ENCODE data around the gene ST6GALNAC4. TPM values are rescaled to one million over a fixed set of nuclear protein-coding genes. Genes with fewer than 3 reads are reported as not detected.
"Not testable (repeated sequence)": the region's sequence is repeated elsewhere in the genome, so short reads cannot be mapped to it uniquely, and the experiment has no call there.

ST6GALNAC4 gene
- total RNA-seq, 1 donor from 2014 or later, result 25.6 TPM

GRCh38 chr9:127873223-127873691, 43.6 kb downstream of the ST6GALNAC4 start:
- no peak for DNase-seq (ENCODE audit: low spot score)
- Mint-ChIP-seq H3K9me3 (no peaks in the 10 kb centered on the region), H3K4me1 (ENCODE audit: low read depth) (no peaks in the 10 kb centered on the region), H3K4me3 (ENCODE audit: low read depth) (no peak overlapping the region), H3K36me3 (ENCODE audit: low read depth) (peaks cover 4% of the 10 kb centered on the region), H3K27ac (no peak overlapping the region), H3K27me3 (ENCODE audit: low read depth) (peaks cover 2% of the 10 kb centered on the region)
- intact Hi-C loops (cut with micrococcal nuclease), result no loop called here

GRCh38 chr9:127872369-127873222, 44.2 kb downstream of the ST6GALNAC4 start:
- no peak overlapping the region for H3K4me3 Mint-ChIP-seq (ENCODE audit: low read depth)
- H3K36me3 Mint-ChIP-seq (ENCODE audit: low read depth), result peaks cover 5% of the 10 kb centered on the region
- intact Hi-C loops (cut with micrococcal nuclease), result no loop called here
- H3K27me3 Mint-ChIP-seq (ENCODE audit: low read depth), result no peaks in the 10 kb centered on the region
- H3K4me1 Mint-ChIP-seq (ENCODE audit: low read depth), result no peaks in the 10 kb centered on the region
- no peak for DNase-seq (ENCODE audit: low spot score)
- no peaks in the 10 kb centered on the region for H3K9me3 Mint-ChIP-seq
- no peak overlapping the region for H3K27ac Mint-ChIP-seq

- Mint-ChIP-seq H3K4me1 (ENCODE audit: low read depth) (no peaks in the 10 kb centered on the region), H3K27me3 (ENCODE audit: low read depth) (no peaks in the 10 kb centered on the region), H3K9me3 (no peaks in the 10 kb centered on the region), H3K27ac (no peak overlapping the region), H3K4me3 (ENCODE audit: low read depth) (no peak overlapping the region), H3K36me3 (ENCODE audit: low read depth) (peaks cover 5% of the 10 kb centered on the region)
- DNase-seq (ENCODE audit: low spot score), result no peak
- intact Hi-C loops (cut with micrococcal nuclease), result loop anchor here (2.0 kb wide), 1 partner anchor 137 kb away; the partner anchor contains the start of gene TOR2A
Observed at GRCh38 chr9:127871531-127871930, 45.3 kb downstream of the ST6GALNAC4 start.

GRCh38 chr9:127870887-127871286, 46.0 kb downstream of the ST6GALNAC4 start:
- H3K36me3 Mint-ChIP-seq (ENCODE audit: low read depth), result peaks cover 5% of the 10 kb centered on the region
- no peak overlapping the region for H3K27ac Mint-ChIP-seq
- H3K27me3 Mint-ChIP-seq (ENCODE audit: low read depth), result no peaks in the 10 kb centered on the region
- no peak overlapping the region for H3K4me3 Mint-ChIP-seq (ENCODE audit: low read depth)
- peaks cover 1% of the 10 kb centered on the region for H3K4me1 Mint-ChIP-seq (ENCODE audit: low read depth)
- H3K9me3 Mint-ChIP-seq, result no peaks in the 10 kb centered on the region
- no peak for DNase-seq (ENCODE audit: low spot score)
- intact Hi-C loops (cut with micrococcal nuclease), result loop anchor here (2.0 kb wide), 1 partner anchor 136 kb away; the partner anchor contains the start of gene TOR2A

GRCh38 chr9:127870153-127870491, 46.7 kb downstream of the ST6GALNAC4 start:
- not testable (repeated sequence) for H3K4me1 Mint-ChIP-seq (ENCODE audit: low read depth); H3K9me3 Mint-ChIP-seq; H3K27ac Mint-ChIP-seq; DNase-seq (ENCODE audit: low spot score); H3K4me3 Mint-ChIP-seq (ENCODE audit: low read depth); H3K27me3 Mint-ChIP-seq (ENCODE audit: low read depth); H3K36me3 Mint-ChIP-seq (ENCODE audit: low read depth)
- intact Hi-C loops (cut with micrococcal nuclease), result loop anchor here (2.0 kb wide), 1 partner anchor 135 kb away; the partner anchor contains the start of gene TOR2A

GRCh38 chr9:127869310-127870152, 47.3 kb downstream of the ST6GALNAC4 start:
- intact Hi-C loops (cut with micrococcal nuclease), result loop anchor here (2.0 to 5.0 kb wide), 2 partner anchors 48 to 135 kb away; partner anchors contain the start of genes ST6GALNAC4 and TOR2A
- Mint-ChIP-seq H3K4me3 (ENCODE audit: low read depth) (no peak overlapping the region), H3K36me3 (ENCODE audit: low read depth) (peaks cover 8% of the 10 kb centered on the region), H3K4me1 (ENCODE audit: low read depth) (peaks cover 12% of the 10 kb centered on the region), H3K27ac (no peak overlapping the region), H3K27me3 (ENCODE audit: low read depth) (no peaks in the 10 kb centered on the region), H3K9me3 (no peaks in the 10 kb centered on the region)
- peak; percentile 69 for DNase-seq (ENCODE audit: low spot score)

GRCh38 chr9:127868278-127868902, 48.5 kb downstream of the ST6GALNAC4 start:
- no peak for DNase-seq (ENCODE audit: low spot score)
- Mint-ChIP-seq H3K9me3 (no peaks in the 10 kb centered on the region), H3K4me1 (ENCODE audit: low read depth) (peaks cover 12% of the 10 kb centered on the region), H3K4me3 (ENCODE audit: low read depth) (no peak overlapping the region), H3K27ac (no peak overlapping the region), H3K27me3 (ENCODE audit: low read depth) (no peaks in the 10 kb centered on the region), H3K36me3 (ENCODE audit: low read depth) (peaks cover 8% of the 10 kb centered on the region)
- intact Hi-C loops (cut with micrococcal nuclease), result loop anchor here (5.0 kb wide), 1 partner anchor 49 kb away; the partner anchor contains the start of gene ST6GALNAC4

- Mint-ChIP-seq H3K27me3 (ENCODE audit: low read depth) (no peaks in the 10 kb centered on the region), H3K4me3 (ENCODE audit: low read depth) (no peak overlapping the region), H3K4me1 (ENCODE audit: low read depth) (peaks cover 17% of the 10 kb centered on the region), H3K36me3 (ENCODE audit: low read depth) (peaks cover 8% of the 10 kb centered on the region), H3K9me3 (no peaks in the 10 kb centered on the region), H3K27ac (no peak overlapping the region)
- no peak for DNase-seq (ENCODE audit: low spot score)
- intact Hi-C loops (cut with micrococcal nuclease), result loop anchor here (5.0 kb wide), 1 partner anchor 50 kb away; the partner anchor contains the start of gene ST6GALNAC4
Observed at GRCh38 chr9:127867356-127868277, 49.2 kb downstream of the ST6GALNAC4 start.

- intact Hi-C loops (cut with micrococcal nuclease), result loop anchor here (5.0 kb wide), 1 partner anchor 51 kb away; the partner anchor contains the start of gene ST6GALNAC4
Observed at GRCh38 chr9:127866535-127866934, 50.3 kb downstream of the ST6GALNAC4 start.

GRCh38 chr9:127865645-127866464, 51.0 kb downstream of the ST6GALNAC4 start:
- no peak overlapping the region for H3K4me3 Mint-ChIP-seq (ENCODE audit: low read depth)
- H3K9me3 Mint-ChIP-seq, result no peaks in the 10 kb centered on the region
- intact Hi-C loops (cut with micrococcal nuclease), result loop anchor here (1.0 to 5.0 kb wide), 3 partner anchors 51 to 81 kb away; partner anchors contain the start of gene ST6GALNAC4
- H3K36me3 Mint-ChIP-seq (ENCODE audit: low read depth), result peaks cover 8% of the 10 kb centered on the region
- peak overlapping the region; percentile 62 for H3K27ac Mint-ChIP-seq
- peaks cover 25% of the 10 kb centered on the region for H3K4me1 Mint-ChIP-seq (ENCODE audit: low read depth)
- no peaks in the 10 kb centered on the region for H3K27me3 Mint-ChIP-seq (ENCODE audit: low read depth)
- peak; percentile 42 for DNase-seq (ENCODE audit: low spot score)

More at GRCh38 chr9:127866535-127866934, 50.3 kb downstream of the ST6GALNAC4 start:
- Mint-ChIP-seq H3K27ac (no peak overlapping the region), H3K27me3 (ENCODE audit: low read depth) (no peaks in the 10 kb centered on the region), H3K4me3 (ENCODE audit: low read depth) (no peak overlapping the region), H3K36me3 (ENCODE audit: low read depth) (peaks cover 8% of the 10 kb centered on the region), H3K4me1 (ENCODE audit: low read depth) (peaks cover 23% of the 10 kb centered on the region), H3K9me3 (no peaks in the 10 kb centered on the region)
- no peak for DNase-seq (ENCODE audit: low spot score)

- H3K27me3 Mint-ChIP-seq (ENCODE audit: low read depth), result no peaks in the 10 kb centered on the region
- H3K4me1 Mint-ChIP-seq (ENCODE audit: low read depth), result peaks cover 25% of the 10 kb centered on the region
- DNase-seq (ENCODE audit: low spot score), result no peak
- H3K4me3 Mint-ChIP-seq (ENCODE audit: low read depth), result no peak overlapping the region
- peaks cover 4% of the 10 kb centered on the region for H3K36me3 Mint-ChIP-seq (ENCODE audit: low read depth)
- H3K9me3 Mint-ChIP-seq, result no peaks in the 10 kb centered on the region
- intact Hi-C loops (cut with micrococcal nuclease), result no loop called here
- peak overlapping the region; percentile 21 for H3K27ac Mint-ChIP-seq
Observed at GRCh38 chr9:127863191-127863621, 53.6 kb downstream of the ST6GALNAC4 start.
